ENCODE measurements around the gene FBLN2. TPM values are rescaled to one million over a fixed set of nuclear protein-coding genes. Genes with fewer than 3 reads are reported as not detected.

The FBLN2 gene
- total and polyA plus RNA-seq, 2 of the 4 experiments (the other 2 are of a cell fraction), result 11.8 to 60.8 TPM

DNA sequence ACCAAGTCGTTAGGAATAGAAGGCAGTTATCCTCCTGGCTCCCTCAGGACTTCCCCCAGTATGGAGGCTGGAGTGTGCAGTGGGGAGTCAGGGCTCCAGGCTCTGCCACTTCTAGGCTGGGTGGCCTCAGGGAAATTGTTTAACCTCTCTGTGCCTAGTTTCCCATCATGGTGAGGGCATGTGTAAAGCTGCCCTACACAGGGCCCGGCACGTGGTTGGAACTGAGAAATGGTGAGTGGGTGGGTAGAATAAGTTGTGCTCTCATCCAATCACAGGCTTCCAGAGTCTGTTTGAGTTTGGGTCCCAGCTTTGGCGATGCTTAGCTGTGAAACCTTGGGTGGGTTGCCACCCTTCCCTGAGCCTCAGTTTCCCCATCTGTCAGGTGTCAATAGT is 117.3 kb downstream of the FBLN2 start:
- no peak overlapping the region for H2BK5ac ChIP-seq (ENCODE audit: low read depth, low read length, poor library complexity, severe bottlenecking)
- H3K9me3 ChIP-seq (ENCODE audit: control insufficient read depth, insufficient read depth, low read length), result no peaks in the 10 kb centered on the region
- WGBS, 2 experiments (ENCODE audit: extremely low coverage in 2 of 2, insufficient read length in 1 of 2), result 61% methylated on average over 2 of the region's 4 CpGs; no CpG with 5 or more reads in 1 of the 2 experiments
- no peak overlapping the region for H3K4me2 ChIP-seq (ENCODE audit: low read depth, low read length)
- in situ Hi-C loops (cut with MboI; ENCODE audit: low sequenced_read_pairs) (no loop called here), intact Hi-C loops (cut with micrococcal nuclease) (no loop called here), dilution Hi-C loops (cut with HindIII; ENCODE audit: low sequenced_read_pairs, unreplicated experiment) (no loop called here)
- no peak overlapping the region for H3K4me3 ChIP-seq (ENCODE audit: insufficient read depth, low read depth, low read length)
- no peak overlapping the region for H3K4ac ChIP-seq (ENCODE audit: low read depth, low read length)
- no peak overlapping the region for H3K56ac ChIP-seq (ENCODE audit: extremely low read depth, insufficient read depth, low read length)
- POLR2A ChIA-PET (ENCODE audit: unreplicated experiment), result no interaction called here
- no peak overlapping the region for H2AFZ ChIP-seq (replicated peaks; ENCODE audit: low read length, poor library complexity)
- H3K27ac ChIP-seq (ENCODE audit: insufficient read depth, low read length), result no peak overlapping the region
- ATAC-seq (ENCODE audit: low read depth) (no peak), DNase-seq (no peak)
- no peak overlapping the region for H3K23ac ChIP-seq (ENCODE audit: low read depth, low read length)
- H3K18ac ChIP-seq (ENCODE audit: low read depth, low read length), result no peak overlapping the region
- no peak overlapping the region for H4K91ac ChIP-seq (ENCODE audit: insufficient read depth, low read depth, low read length)
- no peak overlapping the region for H2BK120ac ChIP-seq (ENCODE audit: low read depth, low read length)
- no peaks in the 10 kb centered on the region for H3K79me1 ChIP-seq (ENCODE audit: low read depth in 1 of 2, low read length in 2 of 2)
- CTCF ChIA-PET, result interaction anchor here (1.9 kb wide), 1 partner anchor 8 kb away, joined by 4 read pairs; no protein-coding TSS in a partner anchor
- TF ChIP-seq SMC3 (IDR thresholded peaks at IDR 0.05; ENCODE audit: low read depth, low read length) (no peak), CTCF (conservative IDR thresholded peaks at IDR 0.05; ENCODE audit: low read depth, low read length) (no peak), MAZ (IDR thresholded peaks at IDR 0.05; ENCODE audit: borderline replicate concordance, low read depth, low read length) (no peak), MXI1 (IDR thresholded peaks at IDR 0.05; ENCODE audit: borderline replicate concordance, low read depth, low read length) (no peak), FOS (IDR thresholded peaks at IDR 0.05; ENCODE audit: low read depth, low read length) (no peak), CEBPB (IDR thresholded peaks at IDR 0.05; ENCODE audit: low read depth, low read length) (no peak), NFE2L2 (IDR thresholded peaks at IDR 0.05; ENCODE audit: low read depth, low read length) (no peak), RCOR1 (IDR thresholded peaks at IDR 0.05; ENCODE audit: insufficient replicate concordance, low read length) (no peak), POLR2A (IDR thresholded peaks at IDR 0.05; ENCODE audit: low read depth, low read length) (no peak), MAFK (IDR thresholded peaks at IDR 0.05; ENCODE audit: low read depth, low read length) (no peak)
- TF ChIP-seq, protein P1, sequence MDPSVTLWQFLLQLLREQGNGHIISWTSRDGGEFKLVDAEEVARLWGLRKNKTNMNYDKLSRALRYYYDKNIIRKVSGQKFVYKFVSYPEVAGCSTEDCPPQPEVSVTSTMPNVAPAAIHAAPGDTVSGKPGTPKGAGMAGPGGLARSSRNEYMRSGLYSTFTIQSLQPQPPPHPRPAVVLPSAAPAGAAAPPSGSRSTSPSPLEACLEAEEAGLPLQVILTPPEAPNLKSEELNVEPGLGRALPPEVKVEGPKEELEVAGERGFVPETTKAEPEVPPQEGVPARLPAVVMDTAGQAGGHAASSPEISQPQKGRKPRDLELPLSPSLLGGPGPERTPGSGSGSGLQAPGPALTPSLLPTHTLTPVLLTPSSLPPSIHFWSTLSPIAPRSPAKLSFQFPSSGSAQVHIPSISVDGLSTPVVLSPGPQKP (IDR thresholded peaks at IDR 0.05; ENCODE audit: borderline replicate concordance, low read depth, low read length), result no peak
- no peak overlapping the region for H4K8ac ChIP-seq (ENCODE audit: low read depth in 2 of 2, low read length in 2 of 2)
- H2AK9ac ChIP-seq (replicated peaks; ENCODE audit: low read depth, low read length, poor library complexity), result no peak overlapping the region
- H3K9me1 ChIP-seq (ENCODE audit: insufficient read depth, low read length), result no peaks in the 10 kb centered on the region
- peaks cover 3% of the 10 kb centered on the region for H3K27me3 ChIP-seq (ENCODE audit: control insufficient read depth, insufficient read depth, low read length)
- H3K4me1 ChIP-seq (ENCODE audit: control insufficient read depth, insufficient read depth, low read length), result no peaks in the 10 kb centered on the region
- H2BK20ac ChIP-seq (ENCODE audit: low read depth, low read length), result no peak overlapping the region
- H3K36me3 ChIP-seq (ENCODE audit: control insufficient read depth, insufficient read depth, low read length), result no peaks in the 10 kb centered on the region
- H3K14ac ChIP-seq (replicated peaks; ENCODE audit: low read depth, low read length), result no peak overlapping the region
- no peaks in the 10 kb centered on the region for H4K20me1 ChIP-seq (ENCODE audit: insufficient read depth, low read length)
- no peak overlapping the region for H4K5ac ChIP-seq (ENCODE audit: low read depth, low read length)
- no peak overlapping the region for H2AK5ac ChIP-seq (ENCODE audit: low read depth, low read length)
- no TSS peak for BruUV-seq (replicated peaks)
- no peak overlapping the region for H3K9ac ChIP-seq (ENCODE audit: low read depth, low read length)
- H2BK15ac ChIP-seq (ENCODE audit: low read depth, low read length), result no peak overlapping the region

Data from IMR-90 (cell line).